SU-DHL-6 (cell line): Measurements from ENCODE around the gene MBNL1.

Source experiments
- EZH2phosphoT487 ChIP-seq: fragments of 200-600 bp; sonication (generic), shearing (Covaris generic); conservative IDR thresholded peaks from 2 replicates; pipeline ENCODE4 v1.6.1; 2018; ENCODE audit warnings: mild to moderate bottlenecking, antibody characterized with exemption, low read length, moderate library complexity, mixed read lengths
- TF ChIP-seq, protein P1 (sequence below): fragments of 200-600 bp; sonication (generic); IDR thresholded peaks from one replicate; pipeline ENCODE4 v1.5.1; 2017; ENCODE audit warnings: antibody characterized with exemption, mild to moderate bottlenecking, low read length, moderate library complexity; ENCODE audit not compliant: insufficient read depth, poor library complexity, severe bottlenecking

GRCh38 chr3:152448091-152448490 lies 179.4 kb downstream of the MBNL1 start:
- TF ChIP-seq, protein P1, sequence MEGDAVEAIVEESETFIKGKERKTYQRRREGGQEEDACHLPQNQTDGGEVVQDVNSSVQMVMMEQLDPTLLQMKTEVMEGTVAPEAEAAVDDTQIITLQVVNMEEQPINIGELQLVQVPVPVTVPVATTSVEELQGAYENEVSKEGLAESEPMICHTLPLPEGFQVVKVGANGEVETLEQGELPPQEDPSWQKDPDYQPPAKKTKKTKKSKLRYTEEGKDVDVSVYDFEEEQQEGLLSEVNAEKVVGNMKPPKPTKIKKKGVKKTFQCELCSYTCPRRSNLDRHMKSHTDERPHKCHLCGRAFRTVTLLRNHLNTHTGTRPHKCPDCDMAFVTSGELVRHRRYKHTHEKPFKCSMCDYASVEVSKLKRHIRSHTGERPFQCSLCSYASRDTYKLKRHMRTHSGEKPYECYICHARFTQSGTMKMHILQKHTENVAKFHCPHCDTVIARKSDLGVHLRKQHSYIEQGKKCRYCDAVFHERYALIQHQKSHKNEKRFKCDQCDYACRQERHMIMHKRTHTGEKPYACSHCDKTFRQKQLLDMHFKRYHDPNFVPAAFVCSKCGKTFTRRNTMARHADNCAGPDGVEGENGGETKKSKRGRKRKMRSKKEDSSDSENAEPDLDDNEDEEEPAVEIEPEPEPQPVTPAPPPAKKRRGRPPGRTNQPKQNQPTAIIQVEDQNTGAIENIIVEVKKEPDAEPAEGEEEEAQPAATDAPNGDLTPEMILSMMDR = no peak
- no peak for TF ChIP-seq EZH2phosphoT487
